SKM-1 treated with dmso at 0.1 percent for 144 hours (cell line): ENCODE measurements around the gene CD79A.
"Not testable (repeated sequence)": the region's sequence is repeated elsewhere in the genome, so short reads cannot be mapped to it uniquely, and the experiment has no call there.

Source experiments
- DNase-seq: peaks from one replicate; lab custom pipeline; 2025; ENCODE audit not compliant: unreplicated experiment; lab: John Stamatoyannopoulos, UW

Gene CD79A

GRCh38 chr19:41904118-41904870, 27.2 kb downstream of the CD79A start:
- DNase-seq, result no peak

- no peak for DNase-seq
Observed at GRCh38 chr19:41905273-41906002, 28.4 kb downstream of the CD79A start.

- no peak for DNase-seq
Observed at GRCh38 chr19:41906271-41906670, 29.2 kb downstream of the CD79A start.

- DNase-seq, result no peak
Observed at GRCh38 chr19:41906916-41907680, 30.0 kb downstream of the CD79A start.

GRCh38 chr19:41907994-41908615, 31.0 kb downstream of the CD79A start:
- no peak for DNase-seq

GRCh38 chr19:41908724-41909464, 31.8 kb downstream of the CD79A start:
- no peak for DNase-seq

- no peak for DNase-seq
Observed at GRCh38 chr19:41909706-41910105, 32.6 kb downstream of the CD79A start.

- DNase-seq, result no peak
Observed at GRCh38 chr19:41910240-41910991, 33.3 kb downstream of the CD79A start.

GRCh38 chr19:41910992-41911888, 34.2 kb downstream of the CD79A start:
- DNase-seq, result no peak

- DNase-seq, result no peak
Observed at GRCh38 chr19:41911889-41912731, 35.0 kb downstream of the CD79A start.

- DNase-seq, result no peak
Observed at GRCh38 chr19:41912899-41913537, 35.9 kb downstream of the CD79A start.

GRCh38 chr19:41913538-41914423, 36.7 kb downstream of the CD79A start:
- no peak for DNase-seq

- DNase-seq, result not testable (repeated sequence)
Observed at GRCh38 chr19:41914424-41914834, 37.4 kb downstream of the CD79A start.

GRCh38 chr19:41915021-41915775, 38.1 kb downstream of the CD79A start:
- no peak for DNase-seq

- no peak for DNase-seq
Observed at GRCh38 chr19:41915776-41916414, 38.8 kb downstream of the CD79A start.
